Measurements from ENCODE around the gene DGKG.

Gene DGKG

DNA sequence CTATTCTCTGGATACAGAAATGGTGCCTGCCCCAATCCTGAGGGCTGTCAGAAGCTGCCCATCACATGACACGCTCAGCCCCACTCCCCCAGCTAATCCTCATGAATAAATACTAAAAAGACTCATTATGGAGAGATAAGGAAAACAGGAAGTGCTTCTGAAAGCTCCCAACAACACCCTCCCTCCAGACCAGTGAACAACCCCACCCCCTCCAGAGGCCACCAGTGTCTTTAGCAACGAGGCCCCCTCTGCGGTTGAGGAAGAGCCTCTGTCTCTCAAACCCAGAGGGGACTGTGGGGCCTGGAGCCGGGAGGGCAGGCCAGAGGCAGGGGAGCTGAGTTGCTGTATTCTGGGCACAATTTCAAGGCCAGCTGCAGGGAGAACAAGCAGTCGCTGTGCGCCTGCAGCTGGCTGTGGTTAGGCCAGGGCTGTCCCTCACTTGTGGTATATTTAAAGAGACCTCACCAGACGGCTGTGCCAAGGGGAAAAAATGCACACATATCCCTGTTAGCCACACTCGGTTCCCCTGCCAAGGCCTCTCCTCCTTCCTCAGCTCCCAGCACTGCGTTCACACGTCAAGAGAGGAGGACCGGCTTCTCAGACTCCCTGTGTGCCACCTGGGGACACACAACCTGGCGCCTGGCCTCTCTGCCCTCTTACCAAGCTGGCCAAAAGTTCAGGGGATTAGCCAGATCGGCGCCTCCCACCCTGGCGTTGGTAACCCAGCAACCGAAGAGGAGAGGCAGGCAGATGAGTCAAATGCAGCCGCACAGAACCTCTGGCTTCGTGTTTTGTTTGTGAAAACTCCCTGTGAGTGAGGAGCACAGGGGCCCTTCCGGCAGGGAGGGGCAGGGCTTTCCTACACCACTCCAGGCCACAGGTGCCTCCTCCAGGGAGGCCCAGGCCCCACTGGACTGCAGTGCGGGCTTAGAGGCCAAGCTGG is 152.0 kb downstream of the DGKG start:
- DNase-seq (ENCODE audit: low spot score): no peak

DNA sequence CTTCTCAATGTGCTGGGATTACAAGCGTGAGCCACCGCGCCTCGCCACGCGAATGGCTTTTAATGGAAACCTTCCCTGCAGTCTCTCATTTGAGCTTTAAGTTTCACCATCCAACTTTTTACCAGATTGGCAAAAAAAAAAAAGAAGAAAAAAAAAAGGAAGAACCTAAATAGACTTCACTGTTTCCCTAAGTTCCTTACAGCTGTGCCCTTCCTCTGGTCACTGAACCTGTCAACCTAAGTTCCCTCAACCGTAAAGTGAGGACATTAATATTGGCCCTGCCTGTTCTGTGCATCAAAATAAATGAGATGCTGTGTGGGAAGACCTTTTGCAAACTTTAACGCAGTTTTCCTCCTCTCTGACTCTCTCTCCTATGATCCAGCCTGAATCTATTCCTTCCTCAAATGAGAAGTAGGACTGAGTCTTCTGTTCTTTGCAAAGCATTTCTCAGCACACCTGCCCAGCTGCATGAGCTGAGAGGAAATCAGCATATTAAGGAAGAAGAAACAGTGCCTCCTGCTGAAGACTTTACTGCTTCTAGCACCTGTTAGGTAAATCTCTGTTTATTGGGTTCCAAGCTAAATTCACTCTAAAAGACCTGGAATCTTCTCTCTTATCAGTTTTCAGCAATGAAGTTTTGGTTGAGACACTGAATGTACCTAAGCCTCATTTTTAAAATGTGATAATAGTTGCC is 153.6 kb downstream of the DGKG start:
- no peak for DNase-seq (ENCODE audit: low spot score)

DNA sequence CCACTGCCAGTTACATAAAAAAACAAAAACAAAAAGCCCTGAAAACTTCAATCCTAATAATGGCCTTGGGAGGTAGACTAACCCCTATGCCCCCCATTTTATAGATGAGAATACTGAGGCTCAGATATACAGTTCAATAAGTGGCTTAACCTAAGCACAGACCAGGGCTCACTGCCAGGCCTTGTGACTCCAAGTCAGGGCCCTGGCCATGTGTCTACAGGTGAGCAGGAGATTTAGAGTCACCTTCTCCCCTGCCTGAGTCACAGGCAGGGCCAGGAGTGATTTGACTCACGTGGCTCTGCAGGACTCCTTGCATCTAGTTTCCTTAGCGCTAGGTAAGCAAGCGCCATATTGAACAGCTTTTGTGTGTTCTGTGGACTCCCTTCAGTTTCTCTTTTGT is 154.5 kb downstream of the DGKG start:
- no peak for DNase-seq (ENCODE audit: low spot score)

DNA sequence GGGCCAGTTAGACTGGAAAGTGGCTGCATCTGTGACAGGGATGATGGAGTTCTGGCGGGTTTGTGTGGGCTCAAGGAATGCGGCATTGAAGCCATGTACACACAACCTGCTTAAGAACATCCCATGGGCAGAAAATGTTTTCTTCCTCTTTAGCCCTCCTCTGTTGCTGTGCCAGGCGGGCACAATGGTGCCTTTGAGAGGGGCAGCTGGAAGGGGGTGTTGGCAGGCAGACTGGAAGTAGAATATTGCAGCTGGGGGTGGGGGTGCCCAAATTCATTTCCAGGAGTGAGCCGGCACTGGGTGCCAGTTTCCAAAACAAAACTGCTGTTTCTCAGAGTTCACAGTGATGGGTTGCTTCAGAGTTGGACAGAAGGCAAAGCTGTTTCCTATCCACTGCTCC is 161.3 kb downstream of the DGKG start:
- DNase-seq (ENCODE audit: low spot score): no peak

- DNase-seq (ENCODE audit: low spot score): no peak
Observed at GRCh38 chr3:186198442-186198841, 163.6 kb downstream of the DGKG start.

- no peak for DNase-seq (ENCODE audit: low spot score)
Observed at GRCh38 chr3:186194451-186194811, 167.6 kb downstream of the DGKG start.

GRCh38 chr3:186193534-186194450 is 168.2 kb downstream of the DGKG start:
- DNase-seq (ENCODE audit: low spot score): no peak

DNA sequence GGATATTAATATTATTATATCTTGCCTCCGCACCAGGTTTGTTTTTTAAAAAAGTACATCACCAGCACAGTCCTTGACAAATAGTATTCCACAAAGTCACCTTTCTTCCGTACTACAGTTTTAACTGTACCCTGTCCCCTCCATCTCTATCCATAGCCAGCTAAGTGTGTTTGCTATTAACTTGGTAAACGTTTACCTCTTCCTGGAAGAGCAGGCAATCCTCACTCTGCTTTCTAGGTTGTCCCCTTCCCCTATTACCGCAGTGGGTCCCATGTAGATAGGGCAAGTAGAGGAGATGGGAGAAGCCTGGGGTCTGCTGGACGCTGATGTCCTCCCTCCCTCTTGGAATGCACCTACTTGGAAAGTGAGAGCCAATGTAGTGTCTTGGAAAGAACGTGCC is 169.2 kb downstream of the DGKG start:
- DNase-seq (ENCODE audit: low spot score): no peak

DNA sequence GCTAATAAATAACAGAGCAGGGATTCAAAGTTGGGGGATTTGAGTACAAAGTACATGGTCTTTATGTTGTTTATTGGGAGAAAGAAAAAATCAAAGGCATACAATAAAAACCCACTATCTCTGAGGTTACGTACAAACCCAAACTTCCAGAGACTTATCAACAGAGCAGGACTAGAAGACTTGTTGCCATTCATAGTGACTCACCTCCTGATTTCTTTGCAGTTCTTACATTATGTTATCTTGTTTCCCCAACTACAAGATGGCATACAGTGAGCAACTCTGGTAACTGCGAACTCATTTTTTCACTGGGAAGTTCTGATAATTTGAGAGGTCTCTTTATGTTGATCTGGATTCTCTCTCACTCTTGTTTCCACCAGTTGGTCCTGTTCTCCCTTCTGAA is 172.5 kb downstream of the DGKG start:
- no peak for DNase-seq (ENCODE audit: low spot score)

DNA sequence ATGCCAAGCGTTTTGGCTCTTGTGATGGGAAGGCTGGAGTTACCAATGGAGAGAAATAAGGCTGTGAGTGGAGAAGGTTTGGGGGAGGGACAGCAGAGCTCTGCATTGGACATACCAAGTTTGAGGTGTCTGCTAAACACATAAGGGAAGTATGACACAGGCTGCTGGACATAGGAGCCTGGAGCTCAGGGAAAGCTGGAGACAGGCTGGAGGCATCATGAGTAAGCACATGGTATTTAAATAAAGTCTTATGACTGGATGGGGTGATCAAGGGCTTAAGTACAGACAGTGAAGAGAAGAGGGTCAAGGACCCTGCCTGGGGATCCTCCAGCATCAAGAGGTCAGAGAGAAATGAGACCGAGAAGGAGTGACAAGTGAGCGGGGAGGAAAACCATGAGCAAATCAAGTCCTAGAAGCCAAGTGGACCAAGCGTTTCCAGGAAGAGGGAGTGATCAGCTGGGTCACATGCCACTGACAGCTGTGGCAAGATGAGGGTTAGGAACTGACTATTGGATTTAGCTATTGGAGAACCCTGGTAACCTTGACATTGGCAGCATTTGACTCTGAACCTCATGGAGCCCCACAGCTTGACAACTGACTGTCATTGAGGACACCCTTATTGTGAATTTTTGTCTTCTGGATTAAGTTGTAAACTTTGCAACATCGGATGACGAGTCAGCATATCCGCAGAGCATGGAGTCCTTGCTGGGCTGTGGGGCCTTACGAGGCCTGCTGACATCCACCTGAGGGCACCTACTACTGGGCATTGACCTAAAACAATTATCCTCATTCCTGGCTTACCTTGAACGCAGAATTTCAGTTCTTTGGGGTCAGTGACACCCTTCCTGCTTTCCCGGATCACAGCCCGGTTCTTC is 174.4 kb downstream of the DGKG start:
- no peak for DNase-seq (ENCODE audit: low spot score)

- peak; percentile 17 for DNase-seq (ENCODE audit: low spot score)
Observed at GRCh38 chr3:186185194-186185787, 176.7 kb downstream of the DGKG start.

GRCh38 chr3:186184021-186184420 is 178.0 kb downstream of the DGKG start:
- no peak for DNase-seq (ENCODE audit: low spot score)

DNA sequence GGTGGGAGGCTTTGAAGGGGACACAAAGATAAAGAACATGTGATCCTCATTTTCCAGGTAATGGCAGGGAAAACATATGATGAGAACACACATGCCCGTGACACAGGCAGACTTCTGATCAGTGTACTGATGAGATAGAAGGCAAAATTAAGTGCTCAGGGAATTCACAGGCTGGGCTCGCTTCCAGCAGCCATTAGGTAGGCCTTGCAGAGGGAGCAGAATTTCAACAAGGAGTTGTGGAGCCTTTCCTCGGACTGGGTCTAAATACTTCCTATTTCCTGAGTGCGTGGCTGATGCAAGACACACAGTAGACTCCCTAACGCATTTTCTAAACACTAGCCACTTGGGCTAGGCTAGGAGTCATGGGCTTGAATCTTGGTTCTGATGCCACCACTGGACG is 179.2 kb downstream of the DGKG start:
- DNase-seq (ENCODE audit: low spot score): no peak

DNA sequence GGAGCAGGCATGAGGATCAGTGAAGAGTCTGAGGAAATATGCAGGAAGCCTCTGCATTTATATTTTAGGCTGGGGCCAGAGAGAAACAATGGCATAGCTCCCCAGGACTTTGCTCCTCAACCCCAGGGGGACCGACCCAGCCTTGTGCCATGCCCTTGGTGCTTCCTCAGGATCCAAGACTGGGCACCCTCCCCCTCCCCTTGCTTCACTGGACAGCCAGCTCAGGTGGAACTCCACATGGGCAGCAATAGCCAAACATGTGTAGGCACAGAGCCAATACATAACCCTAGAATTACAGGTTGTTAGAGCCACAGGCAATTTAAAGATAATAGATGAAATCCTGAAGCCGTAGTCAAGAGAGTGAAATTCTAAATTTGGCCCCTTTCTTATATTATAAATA is 180.1 kb downstream of the DGKG start:
- no peak for DNase-seq (ENCODE audit: low spot score)

GRCh38 chr3:186180891-186181481 is 181.0 kb downstream of the DGKG start:
- DNase-seq (ENCODE audit: low spot score): no peak

DNA sequence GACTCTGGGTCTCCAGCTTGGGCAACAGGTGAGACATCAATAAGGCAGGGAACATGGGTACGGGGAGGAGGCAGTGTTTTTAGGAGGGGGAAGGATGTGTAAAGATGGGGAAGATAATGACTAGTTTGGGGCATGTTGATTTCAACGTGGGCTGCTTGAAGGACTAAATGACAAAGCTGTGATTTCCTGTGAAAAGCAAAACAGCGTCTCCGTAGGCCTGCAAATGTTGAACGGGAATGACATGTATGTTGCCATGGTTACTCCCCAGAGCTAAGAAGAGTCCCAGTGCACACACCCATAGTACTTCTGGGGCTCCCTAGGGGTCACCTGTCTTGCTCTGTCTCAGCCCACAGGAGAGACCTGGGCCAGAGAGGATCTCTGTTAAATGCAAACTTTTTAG is 181.9 kb downstream of the DGKG start:
- DNase-seq (ENCODE audit: low spot score): no peak

- no peak for DNase-seq (ENCODE audit: low spot score)
Observed at GRCh38 chr3:186178412-186178811, 183.6 kb downstream of the DGKG start.

DNA sequence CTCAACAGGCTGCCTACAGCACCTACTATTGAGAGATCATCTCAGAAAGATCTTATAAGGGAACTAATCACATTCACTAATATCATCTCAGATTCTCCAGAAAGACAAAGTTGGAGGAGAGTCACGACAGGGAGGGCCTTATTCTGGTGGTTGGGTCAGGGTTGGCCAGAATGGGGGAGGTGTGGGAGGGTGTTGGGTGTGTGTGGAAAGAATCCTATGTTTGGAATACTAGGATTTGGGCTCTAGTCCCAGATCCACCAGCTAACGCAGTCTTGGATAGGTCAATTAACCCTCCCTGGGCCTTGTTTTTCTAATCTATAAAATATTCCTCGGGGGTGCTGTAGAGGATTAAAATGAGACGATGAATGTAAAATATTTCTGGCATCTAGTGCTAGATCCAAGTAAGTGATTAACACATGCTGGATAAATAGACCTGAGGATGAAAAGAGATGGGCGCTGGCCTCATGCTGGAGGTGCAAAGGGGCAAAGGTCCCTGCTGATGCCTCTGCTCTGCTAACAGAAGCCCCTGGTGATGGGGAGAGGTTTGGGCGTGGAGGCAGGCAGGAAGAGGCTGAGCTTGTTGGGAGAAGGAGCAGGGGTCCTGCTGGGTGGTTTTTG is 185.6 kb downstream of the DGKG start:
- DNase-seq (ENCODE audit: low spot score): no peak

- no peak for DNase-seq (ENCODE audit: low spot score)
Observed at GRCh38 chr3:186173224-186173815, 188.7 kb downstream of the DGKG start.

- no peak for DNase-seq (ENCODE audit: low spot score)
Observed at GRCh38 chr3:186172353-186172752, 189.7 kb downstream of the DGKG start.
